Measurements from ENCODE around the gene AP5Z1. TPM values are rescaled to one million over a fixed set of nuclear protein-coding genes. Genes with fewer than 3 reads are reported as not detected.

The AP5Z1 gene
- total RNA-seq, 4 donors from 2014 or later, result 13.0 to 33.9 (median 26.8) TPM

DNA sequence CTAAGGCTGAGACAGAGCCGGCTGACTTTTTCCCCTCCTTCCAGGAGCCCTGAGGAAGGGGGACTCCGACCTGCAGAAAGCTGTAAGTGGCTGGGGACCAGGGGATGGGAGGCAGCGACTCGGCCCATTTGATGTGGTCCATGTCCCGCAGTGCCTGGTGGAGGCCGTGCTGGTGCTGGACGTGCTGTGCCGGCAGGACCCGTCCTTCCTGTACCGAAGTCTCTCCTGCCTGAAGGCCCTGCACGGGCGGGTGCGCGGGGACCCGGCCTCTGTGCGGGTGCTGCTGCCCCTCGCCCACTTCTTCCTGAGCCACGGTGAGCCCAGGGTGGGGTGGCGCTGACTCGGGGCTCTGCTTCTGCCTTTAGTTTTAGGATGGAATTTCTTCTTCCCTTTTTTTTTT, 9.9 kb downstream of the AP5Z1 start:
- no peak overlapping the region for H3K27ac ChIP-seq
- ATAC-seq, result no peak
- H3K4me1 ChIP-seq, result no peaks in the 10 kb centered on the region
- TF ChIP-seq POLR2AphosphoS5 (IDR thresholded peaks at IDR 0.05) (no peak), EP300 (IDR thresholded peaks at IDR 0.05) (no peak), POLR2A (IDR thresholded peaks at IDR 0.05) (no peak), CTCF (IDR thresholded peaks at IDR 0.05) (no peak)
- WGBS, 2 donors (ENCODE audit: low coverage in 1 of 2), result 89% methylated on average over 10 of the region's 20 CpGs; no CpG with 5 or more reads in 1 of the 2 donors
- H3K36me3 ChIP-seq, result peaks cover 0 to 100% of the 10 kb centered on the region in 2 donors
- H3K9me3 ChIP-seq, result no peaks in the 10 kb centered on the region
- H3K27me3 ChIP-seq, result no peaks in the 10 kb centered on the region
- H3K4me3 ChIP-seq, result no peak overlapping the region

GRCh38 chr7:4786015-4786414, 10.6 kb downstream of the AP5Z1 start:
- ATAC-seq, result no peak
- Histone ChIP-seq H3K9me3 (no peaks in the 10 kb centered on the region), H3K27ac (no peak overlapping the region), H3K4me1 (no peaks in the 10 kb centered on the region), H3K27me3 (no peaks in the 10 kb centered on the region), H3K36me3 (peaks cover 0 to 100% of the 10 kb centered on the region in 2 donors), H3K4me3 (no peak overlapping the region)
- no peak for TF ChIP-seq POLR2A (IDR thresholded peaks at IDR 0.05)
- WGBS, 2 donors (ENCODE audit: low coverage in 1 of 2), result 100% methylated on average over 3 of the region's 17 CpGs; no CpG with 5 or more reads in 1 of the 2 donors

GRCh38 chr7:4787541-4787940, 12.1 kb downstream of the AP5Z1 start:
- ATAC-seq, result no peak
- H3K4me1 ChIP-seq, result peaks cover 0 to 11% (median under 1%) of the 10 kb centered on the region in 3 donors
- TF ChIP-seq POLR2AphosphoS5 (IDR thresholded peaks at IDR 0.05) (no peak), CTCF (IDR thresholded peaks at IDR 0.05) (no peak), POLR2A (IDR thresholded peaks at IDR 0.05) (no peak), EP300 (IDR thresholded peaks at IDR 0.05) (no peak)
- no peaks in the 10 kb centered on the region for H3K27me3 ChIP-seq
- H3K9me3 ChIP-seq, result no peaks in the 10 kb centered on the region
- H3K27ac ChIP-seq, result no peak overlapping the region
- WGBS, 2 donors (ENCODE audit: low coverage in 1 of 2), result 83% methylated on average over 6 of the region's 17 CpGs; no CpG with 5 or more reads in 1 of the 2 donors
- H3K36me3 ChIP-seq, result peaks cover 0 to 95% of the 10 kb centered on the region in 2 donors
- no peak overlapping the region for H3K4me3 ChIP-seq

DNA sequence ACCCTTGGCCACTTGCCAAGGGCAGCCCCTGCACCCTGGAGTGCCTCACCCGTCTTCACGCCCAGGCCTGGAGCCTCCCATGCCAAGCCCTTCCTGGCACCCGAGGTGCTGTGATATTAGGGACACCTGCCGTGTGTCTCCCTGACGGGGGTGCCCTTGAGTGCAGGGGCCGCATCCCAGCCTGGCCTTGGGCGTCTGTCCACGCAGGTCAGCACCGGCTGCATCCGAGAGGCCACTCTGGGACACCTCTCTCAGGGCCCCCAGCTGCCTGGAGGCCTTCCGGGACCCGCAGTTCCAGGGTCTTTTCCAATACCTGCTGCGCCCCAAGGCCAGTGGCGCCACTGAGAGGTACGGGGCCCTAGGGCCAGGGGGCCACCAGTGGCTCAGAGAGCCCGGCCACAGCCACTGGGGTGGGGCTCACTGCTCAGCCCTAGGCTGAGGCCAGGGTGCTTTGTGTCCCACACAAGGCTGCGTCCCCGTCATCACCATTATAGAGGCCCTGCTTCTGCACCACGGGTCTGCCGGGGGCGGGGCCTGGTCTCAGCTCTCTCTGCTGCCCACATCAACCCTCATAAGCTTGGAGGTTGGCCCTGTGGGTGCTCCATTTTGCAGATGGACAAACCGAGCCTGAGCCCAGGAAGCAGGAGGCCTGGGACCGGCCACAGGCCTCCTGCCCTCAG, 12.7 kb downstream of the AP5Z1 start:
- TF ChIP-seq POLR2AphosphoS5 (IDR thresholded peaks at IDR 0.05) (no peak), POLR2A (IDR thresholded peaks at IDR 0.05) (no peak), EP300 (IDR thresholded peaks at IDR 0.05) (no peak), CTCF (IDR thresholded peaks at IDR 0.05) (no peak)
- peaks cover 0 to 90% of the 10 kb centered on the region in 2 donors for H3K36me3 ChIP-seq

GRCh38 chr7:4788627-4789189, 13.3 kb downstream of the AP5Z1 start:
- ATAC-seq, result no peak
- 76% methylated on average over 6 of the region's 27 CpGs; no CpG with 5 or more reads in 1 of the 2 donors for WGBS, 2 donors (ENCODE audit: low coverage in 1 of 2)
- Histone ChIP-seq H3K27ac (no peak overlapping the region), H3K9me3 (no peaks in the 10 kb centered on the region), H3K4me1 (peaks cover 0 to 20% (median 5%) of the 10 kb centered on the region in 3 donors), H3K36me3 (peaks cover 0 to 83% of the 10 kb centered on the region in 2 donors), H3K4me3 (no peak overlapping the region), H3K27me3 (no peaks in the 10 kb centered on the region)
- TF ChIP-seq CTCF (IDR thresholded peaks at IDR 0.05) (no peak), POLR2AphosphoS5 (IDR thresholded peaks at IDR 0.05) (no peak), POLR2A (IDR thresholded peaks at IDR 0.05) (no peak), EP300 (IDR thresholded peaks at IDR 0.05) (no peak)

More for the DNA sequence above, 12.7 kb downstream of the AP5Z1 start:
- WGBS, 2 donors (ENCODE audit: low coverage in 1 of 2), result no CpG with 5 or more reads among the region's 23 CpGs
- Histone ChIP-seq H3K4me1 (peaks cover 0 to 17% (median 5%) of the 10 kb centered on the region in 3 donors), H3K27me3 (no peaks in the 10 kb centered on the region), H3K9me3 (no peaks in the 10 kb centered on the region), H3K27ac (no peak overlapping the region), H3K4me3 (no peak overlapping the region)
- no peak for ATAC-seq

Measured in gastroesophageal sphincter (tissue), 4 donors.